ENCODE data around the gene SALL2. TPM values are rescaled to one million over a fixed set of nuclear protein-coding genes. Genes with fewer than 3 reads are reported as not detected.

The SALL2 gene
- total and polyA plus RNA-seq, 12 donors: 3.2 to 20.6 (median 6.9) TPM

- intact Hi-C loops (cut with DNase I): no loop called here
- WGBS, 4 donors: 71 to 78% (median 75%) methylated on average over 4 of the region's 4 CpGs
Observed at GRCh38 chr14:21528381-21529348, 2.5 kb upstream of the SALL2 start.

GRCh38 chr14:21527318-21527679 is 1.2 kb upstream of the SALL2 start:
- intact Hi-C loops (cut with DNase I): no loop called here
- Histone ChIP-seq H3K4me3 (no peak overlapping the region), H3K27me3 (no peaks in the 10 kb centered on the region), H3K9me3 (replicated peaks in 1 of 3) (no peaks in the 10 kb centered on the region), H3K36me3 (replicated peaks in 1 of 2) (no peaks in the 10 kb centered on the region), H3K4me1 (replicated peaks in 1 of 2) (peaks cover 0 to 8% of the 10 kb centered on the region in 2 donors), H3K27ac (no peak overlapping the region)
- no peak for DNase-seq
- WGBS, 4 donors: 45 to 57% (median 49%) methylated on average over 1 of the region's 1 CpG
- TF ChIP-seq CTCF (IDR thresholded peaks at IDR 0.05): no peak
- no peak for TF ChIP-seq POLR2A (IDR thresholded peaks at IDR 0.05)

More at GRCh38 chr14:21528381-21529348, 2.5 kb upstream of the SALL2 start:
- Histone ChIP-seq H3K4me3 (no peak overlapping the region), H3K27ac (no peak overlapping the region), H3K27me3 (no peaks in the 10 kb centered on the region), H3K4me1 (replicated peaks in 1 of 2) (peaks cover 0 to 8% of the 10 kb centered on the region in 2 donors), H3K9me3 (replicated peaks in 1 of 3) (no peaks in the 10 kb centered on the region), H3K36me3 (replicated peaks in 1 of 2) (no peaks in the 10 kb centered on the region)
- DNase-seq: no peak
- TF ChIP-seq CTCF (IDR thresholded peaks at IDR 0.05) (no peak), POLR2A (IDR thresholded peaks at IDR 0.05) (no peak)

GRCh38 chr14:21526672-21527317 is 649 bp upstream of the SALL2 start:
- DNase-seq: no peak
- no peaks in the 10 kb centered on the region for H3K27me3 ChIP-seq
- WGBS, 4 donors: 18 to 24% (median 21%) methylated on average over 13 of the region's 13 CpGs
- peaks cover 0 to 8% of the 10 kb centered on the region in 2 donors for H3K4me1 ChIP-seq (replicated peaks in 1 of 2)
- no peaks in the 10 kb centered on the region for H3K36me3 ChIP-seq (replicated peaks in 1 of 2)
- intact Hi-C loops (cut with DNase I): no loop called here
- TF ChIP-seq POLR2A (IDR thresholded peaks at IDR 0.05) (no peak), CTCF (IDR thresholded peaks at IDR 0.05) (no peak)
- no peak overlapping the region for H3K27ac ChIP-seq
- H3K4me3 ChIP-seq: peak overlapping the region in 2 of 4 donors; percentile 77 to 96
- H3K9me3 ChIP-seq (replicated peaks in 1 of 3): no peaks in the 10 kb centered on the region

GRCh38 chr14:21525571-21525961 is 580 bp downstream of the SALL2 start:
- TF ChIP-seq POLR2A (IDR thresholded peaks at IDR 0.05) (no peak), CTCF (IDR thresholded peaks at IDR 0.05) (no peak)
- 30 to 57% (median 41%) methylated on average over 8 to 12 of the region's 12 CpGs for WGBS, 4 donors
- H3K27me3 ChIP-seq: no peaks in the 10 kb centered on the region
- H3K27ac ChIP-seq: peak overlapping the region in 1 of 5 donors; percentile 18
- no peaks in the 10 kb centered on the region for H3K9me3 ChIP-seq (replicated peaks in 1 of 3)
- no peaks in the 10 kb centered on the region for H3K36me3 ChIP-seq (replicated peaks in 1 of 2)
- peak in 4 of 7 donors; percentile 26 to 72 (median 36) for DNase-seq
- H3K4me3 ChIP-seq: peak overlapping the region in 2 of 4 donors; percentile 77 to 96
- intact Hi-C loops (cut with DNase I): no loop called here
- H3K4me1 ChIP-seq (replicated peaks in 1 of 2): peaks cover 0 to 8% of the 10 kb centered on the region in 2 donors

Data from adrenal gland (tissue), 12 donors.